Ovary (tissue), 9 donors: Measurements from ENCODE around the gene TAOK3. TPM values are rescaled to one million over a fixed set of nuclear protein-coding genes. Genes with fewer than 3 reads are reported as not detected.
A peak's percentile ranks its signal among the peaks of the same experiment; 100 is the strongest.
"Not testable (repeated sequence)": the region's sequence is repeated elsewhere in the genome, so short reads cannot be mapped to it uniquely, and the experiment has no call there.

Experiments used
- DNase-seq, 5 donors: peaks; one replicate each; pipeline ENCODE4 v3.0.0-alpha.2; 2019 to 2020
- H3K27ac ChIP-seq, 2 donors: fragments of 200-600 bp; one replicate each; pipeline versions ENCODE4 v1.5.1 to v1.8.0; 2019 to 2022
- H3K27me3 ChIP-seq: fragments of 200-600 bp; one replicate; pipeline ENCODE4 v1.8.0; 2022
- H3K36me3 ChIP-seq: fragments of 200-600 bp; sonication (generic); one replicate; pipeline ENCODE4 v1.5.1; 2019
- H3K4me1 ChIP-seq: one replicate; pipeline ENCODE4 v1.8.1; 2013; ENCODE audit warnings: mild to moderate bottlenecking, moderate library complexity; ENCODE audit not compliant: insufficient read depth
- H3K4me3 ChIP-seq: fragments of 200-600 bp; sonication (generic); one replicate; pipeline ENCODE4 v1.5.1; 2017
- H3K9me3 ChIP-seq, 2 donors: fragments of 200-600 bp in 1 of 2; sonication (generic) in 1 of 2; one replicate each; pipeline versions ENCODE4 v1.5.1 to v1.8.1; 2013 to 2019; ENCODE audit warnings: mild to moderate bottlenecking in 1 of 2, moderate library complexity in 1 of 2
- EP300 ChIP-seq: sonication (generic); formaldehyde crosslinking; IDR thresholded peaks from one replicate; pipeline ENCODE4 v1.6.1; 2017; ENCODE audit warnings: antibody characterized with exemption
- POLR2A ChIP-seq: fragments of 450-650 bp; IDR thresholded peaks from one replicate; pipeline ENCODE4 v1.6.1; 2017; ENCODE audit warnings: antibody characterized with exemption, mild to moderate bottlenecking, moderate library complexity
- WGBS, 3 donors: extraction: QIAGEN DNeasy Blood & Tissue Kit in 1 of 3; methylation state at CpG; one replicate each; pipeline versions ENCODE4 v1.1.5 to v1.1.7; 2013 to 2017; 5-methylcytosine and 5-hydroxymethylcytosine counted together
- intact Hi-C, 4 donors: fragments of 100-400 bp; cut with DNase I; formaldehyde crosslinking; loops; one replicate each; pipeline versions ENCODE4 v1.11.0 to v1.15.1; 2022 to 2023
- polyA plus RNA-seq, 2 donors: library from polyadenylated mRNA; stranded (reverse); fragments of 200-250 nt in 1 of 2; fragments of 350-450 nt in 1 of 2; fragmentation: Illumina TruSeq in 1 of 2; extraction: RNeasy Lipid Tissue Mini Kit (QIAGEN cat#74804) in 1 of 2; gene quantifications; one replicate each; pipeline ENCODE4 v1.2.3, GENCODE V29; 2013 to 2014
- total RNA-seq, 7 donors: library from RNA; depleted of rRNA in 2 of 7; stranded (reverse); fragments of >200 nt in 2 of 7; fragmentation: NEBNext Ultra II Directional in 3 of 7; extraction: Animal tissue kit (Norgen Biotek cat#: 25700) in 3 of 7; gene quantifications; one replicate each; pipeline versions ENCODE4 v1.1.0 to v1.2.4, GENCODE V29; 2016 to 2023
- TF ChIP-seq, protein P1 (sequence below), 3 donors: fragments of 450-650 bp in 2 of 3; fragments of 200-600 bp in 1 of 3; IDR thresholded peaks; one replicate each; pipeline versions ENCODE4 v1.5.1 to v1.8.0; 2016 to 2022; ENCODE audit warnings: antibody characterized with exemption in 3 of 3, mild to moderate bottlenecking in 1 of 3
- donor health status: DM: no; HTN: no; CAD: no; lungs with moderate emphysema.
- donor health status: DM: no; HTN: no; CAD: no.
- donor health status: Bipolar disorder and iron deficiency.
- donor health status: DM: yes; HTN: yes; CAD: no.
- donor health status: DM: no; HTN: no; CAD: no.
- donor health status: DM: yes; HTN: yes; CAD: no.

TAOK3 gene
- total and polyA plus RNA-seq, 9 donors, result 12.6 to 31.0 (median 23.0) TPM

DNA sequence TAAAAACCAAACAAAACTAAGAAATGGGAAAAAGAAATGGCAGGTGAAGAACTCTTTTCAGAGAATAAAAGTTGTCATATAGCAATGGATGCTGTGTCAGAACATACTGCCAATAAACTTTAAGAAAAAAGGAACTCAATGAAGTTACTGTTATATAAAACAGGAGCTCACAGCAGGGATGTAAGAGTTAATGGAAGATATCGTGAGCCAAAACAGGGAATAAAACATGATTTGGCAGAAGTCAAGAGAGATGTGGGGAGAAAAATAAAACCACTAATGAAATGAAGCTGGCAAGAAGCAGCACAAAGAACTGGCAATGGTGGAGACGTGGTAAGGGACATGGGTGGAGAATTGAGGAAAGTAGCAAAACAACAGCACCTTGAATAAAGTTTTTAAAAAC, 61.0 kb downstream of the TAOK3 start:
- H3K27ac ChIP-seq, result no peak overlapping the region
- TF ChIP-seq, protein P1, sequence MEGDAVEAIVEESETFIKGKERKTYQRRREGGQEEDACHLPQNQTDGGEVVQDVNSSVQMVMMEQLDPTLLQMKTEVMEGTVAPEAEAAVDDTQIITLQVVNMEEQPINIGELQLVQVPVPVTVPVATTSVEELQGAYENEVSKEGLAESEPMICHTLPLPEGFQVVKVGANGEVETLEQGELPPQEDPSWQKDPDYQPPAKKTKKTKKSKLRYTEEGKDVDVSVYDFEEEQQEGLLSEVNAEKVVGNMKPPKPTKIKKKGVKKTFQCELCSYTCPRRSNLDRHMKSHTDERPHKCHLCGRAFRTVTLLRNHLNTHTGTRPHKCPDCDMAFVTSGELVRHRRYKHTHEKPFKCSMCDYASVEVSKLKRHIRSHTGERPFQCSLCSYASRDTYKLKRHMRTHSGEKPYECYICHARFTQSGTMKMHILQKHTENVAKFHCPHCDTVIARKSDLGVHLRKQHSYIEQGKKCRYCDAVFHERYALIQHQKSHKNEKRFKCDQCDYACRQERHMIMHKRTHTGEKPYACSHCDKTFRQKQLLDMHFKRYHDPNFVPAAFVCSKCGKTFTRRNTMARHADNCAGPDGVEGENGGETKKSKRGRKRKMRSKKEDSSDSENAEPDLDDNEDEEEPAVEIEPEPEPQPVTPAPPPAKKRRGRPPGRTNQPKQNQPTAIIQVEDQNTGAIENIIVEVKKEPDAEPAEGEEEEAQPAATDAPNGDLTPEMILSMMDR (IDR thresholded peaks at IDR 0.05), result no peak
- TF ChIP-seq EP300 (no peak), POLR2A (no peak)
- H3K36me3 ChIP-seq, result no peaks in the 10 kb centered on the region
- H3K27me3 ChIP-seq, result no peaks in the 10 kb centered on the region
- H3K4me3 ChIP-seq, result no peak overlapping the region
- H3K9me3 ChIP-seq, result no peaks in the 10 kb centered on the region
- WGBS, 3 donors, result 25 to 32% (median 26%) methylated on average over 2 of the region's 2 CpGs
- intact Hi-C loops, result no loop called here
- H3K4me1 ChIP-seq, result no peaks in the 10 kb centered on the region
- DNase-seq, result no peak

DNA sequence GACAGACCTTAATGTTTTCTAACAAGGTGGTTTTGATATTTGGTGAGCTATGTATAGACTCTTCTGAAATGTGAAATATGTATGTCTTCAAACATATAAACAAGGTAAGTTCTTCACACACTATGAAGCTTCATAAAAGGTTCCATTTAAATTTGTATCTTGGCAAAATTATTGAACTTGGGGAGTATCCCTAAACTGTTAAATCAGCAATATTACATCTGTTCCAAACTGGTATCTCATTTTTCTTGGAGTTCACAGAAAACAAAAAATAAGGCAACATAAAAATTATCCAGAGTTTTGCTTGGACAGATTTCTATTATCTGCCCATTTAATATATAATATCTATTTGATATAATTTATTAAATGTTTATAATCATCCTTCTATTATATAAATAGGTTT, 62.4 kb downstream of the TAOK3 start:
- Histone ChIP-seq H3K27ac (no peak overlapping the region), H3K4me1 (no peaks in the 10 kb centered on the region), H3K27me3 (no peaks in the 10 kb centered on the region), H3K9me3 (no peaks in the 10 kb centered on the region), H3K36me3 (no peaks in the 10 kb centered on the region), H3K4me3 (no peak overlapping the region)
- intact Hi-C loops, result no loop called here
- TF ChIP-seq EP300 (no peak), POLR2A (no peak)
- TF ChIP-seq, protein P1 (IDR thresholded peaks at IDR 0.05), result no peak
- DNase-seq, result no peak

DNA sequence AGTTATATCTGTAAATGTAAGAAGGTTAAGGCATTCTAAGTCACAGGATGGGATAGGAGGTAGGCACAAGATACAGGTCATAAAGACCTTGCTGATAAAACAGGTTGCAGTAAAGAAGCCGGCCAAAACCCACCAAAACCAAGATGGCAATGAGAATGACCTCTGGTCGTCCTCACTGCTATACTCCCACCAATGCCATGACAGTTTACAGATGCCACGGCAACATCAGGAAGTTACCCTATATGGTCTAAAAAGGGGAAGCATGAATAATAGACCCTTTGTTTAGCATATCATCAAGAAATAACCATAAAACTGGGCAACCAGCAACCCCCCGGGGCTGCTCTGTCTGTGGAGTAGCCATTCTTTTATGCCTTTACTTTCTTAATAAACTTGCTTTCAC, 64.7 kb downstream of the TAOK3 start:
- 29 to 31% (median 30%) methylated on average over 4 of the region's 4 CpGs for WGBS, 3 donors
- H3K27ac ChIP-seq, DNase-seq, H3K4me1 ChIP-seq, intact Hi-C loops, H3K27me3 ChIP-seq, H3K36me3 ChIP-seq, H3K9me3 ChIP-seq, H3K4me3 ChIP-seq: not testable (repeated sequence)

DNA sequence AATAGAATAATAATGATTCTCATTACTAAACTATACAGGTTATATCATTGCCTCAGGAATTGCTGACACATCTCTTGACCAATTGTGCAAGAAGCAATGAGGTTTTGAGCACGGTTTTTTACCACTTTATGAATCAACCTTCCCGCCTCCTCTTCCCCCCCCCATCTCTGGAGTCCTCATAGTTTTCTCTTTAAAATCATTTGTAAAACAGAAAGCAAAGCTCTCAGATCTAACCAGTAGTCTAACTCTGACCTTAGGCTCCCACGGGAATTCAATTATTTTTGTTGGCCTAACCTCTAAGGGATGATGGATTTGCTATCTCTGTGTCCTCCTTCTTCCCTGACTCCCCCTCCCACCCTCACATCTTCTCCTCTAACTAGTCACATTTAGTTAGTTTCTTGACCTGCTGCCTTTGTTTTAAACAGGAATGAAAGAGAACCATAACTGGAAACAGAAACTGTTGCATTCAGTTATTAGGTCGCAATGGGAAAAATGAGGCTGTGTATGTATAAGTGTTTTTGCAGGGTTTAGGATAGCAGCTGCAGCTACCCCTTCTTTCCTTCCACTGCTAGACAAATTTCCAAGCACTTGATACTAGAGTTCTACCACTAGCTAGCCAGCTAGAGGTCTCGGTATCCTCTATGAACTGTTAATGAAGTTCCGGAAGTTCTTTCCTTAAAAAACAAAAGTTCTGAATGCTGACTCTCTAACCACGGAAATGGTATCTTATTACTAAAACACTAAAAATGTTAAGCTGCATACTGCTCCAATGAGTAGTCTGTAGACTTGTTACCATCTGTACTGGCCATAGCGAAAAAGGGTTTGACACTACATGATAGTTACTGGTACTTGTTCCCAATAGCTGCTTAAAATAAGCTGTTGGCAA, 65.4 kb downstream of the TAOK3 start:
- WGBS, 3 donors, result 6 to 12% (median 11%) methylated on average over 8 of the region's 8 CpGs
- H3K9me3 ChIP-seq, result no peaks in the 10 kb centered on the region
- intact Hi-C loops, result no loop called here
- no peak overlapping the region for H3K27ac ChIP-seq
- no peaks in the 10 kb centered on the region for H3K27me3 ChIP-seq
- H3K4me1 ChIP-seq, result no peaks in the 10 kb centered on the region
- DNase-seq, result peak in 2 of 5 donors; percentile 10 to 24
- TF ChIP-seq POLR2A, result no peak
- no peak for TF ChIP-seq EP300
- TF ChIP-seq, protein P1 (IDR thresholded peaks at IDR 0.05), result no peak
- H3K36me3 ChIP-seq, result no peaks in the 10 kb centered on the region
- peak overlapping the region; percentile 11 for H3K4me3 ChIP-seq

DNA sequence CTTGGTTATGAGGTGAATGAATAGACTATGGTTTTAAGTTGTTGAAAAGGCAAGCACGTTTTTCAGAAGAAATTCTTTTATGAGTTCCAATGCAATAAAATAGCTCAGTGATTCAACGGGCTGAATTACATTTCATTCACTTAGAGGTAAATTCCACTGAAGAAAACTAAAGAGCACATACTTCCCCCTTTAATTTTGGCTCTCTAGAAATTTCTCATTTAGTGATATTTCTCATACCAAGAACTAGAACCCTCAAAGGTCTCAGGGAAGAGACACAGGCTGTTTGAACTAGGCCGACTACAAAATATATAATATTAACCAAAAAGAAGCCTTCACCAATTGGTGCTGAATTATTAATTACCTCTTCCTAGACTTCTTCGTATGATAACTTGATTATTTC, 68.6 kb downstream of the TAOK3 start:
- no peaks in the 10 kb centered on the region for H3K36me3 ChIP-seq
- no peaks in the 10 kb centered on the region for H3K4me1 ChIP-seq
- WGBS, 3 donors, result 85 to 87% (median 86%) methylated on average over 4 of the region's 4 CpGs
- no peak for TF ChIP-seq POLR2A
- no peak for TF ChIP-seq EP300
- TF ChIP-seq, protein P1 (IDR thresholded peaks at IDR 0.05), result no peak
- H3K9me3 ChIP-seq, result no peaks in the 10 kb centered on the region
- no peak for DNase-seq
- no peaks in the 10 kb centered on the region for H3K27me3 ChIP-seq
- H3K27ac ChIP-seq, result no peak overlapping the region
- no peak overlapping the region for H3K4me3 ChIP-seq
- intact Hi-C loops, result no loop called here
